Adrenal gland (tissue), 12 donors: ENCODE measurements around the gene KIRREL3. TPM values are rescaled to one million over a fixed set of nuclear protein-coding genes. Genes with fewer than 3 reads are reported as not detected.

ENCODE experiments used
- DNase-seq, 7 donors: peaks; one replicate each; pipeline ENCODE4 v3.0.0-alpha.2; 2019 to 2020
- H3K27ac ChIP-seq, 5 donors: fragments of 200-600 bp; sonication (generic) in 4 of 5; 1 replicate in 3 of 5; 2 replicates in 2 of 5; pipeline versions ENCODE4 v1.5.1 to v1.8.0; 2016 to 2020; ENCODE audit warnings: mild to moderate bottlenecking in 1 of 5
- H3K27me3 ChIP-seq: fragments of 200-600 bp; 2 replicates; pipeline ENCODE4 v1.8.0; 2021
- H3K36me3 ChIP-seq, 2 donors: fragments of 200-600 bp; replicated peaks in 1 of 2; 1 replicate in 1 of 2; 2 replicates in 1 of 2; pipeline versions ENCODE4 v1.5.1 to v1.8.0; 2018 to 2022
- H3K4me1 ChIP-seq, 2 donors: fragments of 200-600 bp; replicated peaks in 1 of 2; 1 replicate in 1 of 2; 2 replicates in 1 of 2; pipeline versions ENCODE4 v1.5.1 to v1.8.0; 2018 to 2021
- H3K4me3 ChIP-seq, 4 donors: fragments of 200-600 bp; sonication (generic) in 3 of 4; one replicate each; pipeline ENCODE4 v1.5.1; 2016 to 2018
- H3K9me3 ChIP-seq, 3 donors: fragments of 200-600 bp; sonication (generic) in 1 of 3; replicated peaks in 1 of 3; 1 replicate in 2 of 3; 2 replicates in 1 of 3; pipeline versions ENCODE4 v1.5.1 to v1.8.0; 2016 to 2021
- POLR2A ChIP-seq, 2 donors: fragments of 450-650 bp; IDR thresholded peaks; one replicate each; pipeline ENCODE4 v1.6.1; 2017; ENCODE audit warnings: antibody characterized with exemption in 2 of 2, mild to moderate bottlenecking in 2 of 2, moderate library complexity in 1 of 2
- WGBS, 4 donors: extraction: QIAGEN DNeasy Blood & Tissue Kit in 2 of 4; methylation state at CpG; one replicate each; pipeline versions ENCODE4 v1.1.5 to v1.1.7; 2013 to 2017; 5-methylcytosine and 5-hydroxymethylcytosine counted together
- intact Hi-C, 2 donors: fragments of 100-400 bp; cut with DNase I; formaldehyde crosslinking; loops; one replicate each; pipeline versions ENCODE4 v1.14.1 to v1.15.0; 2022 to 2023
- polyA plus RNA-seq, 3 donors: library from polyadenylated mRNA; stranded (reverse); fragments of 200-250 nt in 2 of 3; fragments of 350-450 nt in 1 of 3; fragmentation: Illumina TruSeq in 1 of 3; extraction: RNeasy Lipid Tissue Mini Kit (QIAGEN cat#74804) in 1 of 3; gene quantifications; one replicate each; pipeline ENCODE4 v1.2.3, GENCODE V29; 2013 to 2014
- total RNA-seq, 9 donors: library from RNA; depleted of rRNA in 4 of 9; stranded (reverse); fragments of >200 nt in 4 of 9; fragments of 120-200 nt in 1 of 9; fragmentation: NEBNext Ultra II Directional in 1 of 9; extraction: Animal tissue kit (Norgen Biotek cat#: 25700) in 1 of 9; gene quantifications; one replicate each; pipeline versions ENCODE4 v1.1.0 to v1.2.4, GENCODE V29; 2013 to 2023
- TF ChIP-seq, protein P1 (sequence below), 6 experiments: fragments of 450-650 bp in 4 of 6; fragments of 200-600 bp in 2 of 6; sonication (generic) in 1 of 6; IDR thresholded peaks; 1 replicate in 5 of 6; 2 replicates in 1 of 6; pipeline versions ENCODE4 v1.5.1 to v1.8.0; 2016 to 2021; ENCODE audit warnings: antibody characterized with exemption in 6 of 6, mild to moderate bottlenecking in 2 of 6, moderate library complexity in 1 of 6
- donor health status: healthy with polysubstance abuse.
- donor health status: Bipolar disorder and iron deficiency.
- donor health status: DM: yes; HTN: yes; CAD: no.
- donor health status: DM: no; HTN: no; CAD: no.
- donor health status: DM: no; HTN: no; CAD: no.
- donor health status: DM: yes; HTN: yes; CAD: no.

The KIRREL3 gene
- total and polyA plus RNA-seq, 12 donors: 0.07 to 4.1 (median 0.64) TPM; not detected in 1

DNA sequence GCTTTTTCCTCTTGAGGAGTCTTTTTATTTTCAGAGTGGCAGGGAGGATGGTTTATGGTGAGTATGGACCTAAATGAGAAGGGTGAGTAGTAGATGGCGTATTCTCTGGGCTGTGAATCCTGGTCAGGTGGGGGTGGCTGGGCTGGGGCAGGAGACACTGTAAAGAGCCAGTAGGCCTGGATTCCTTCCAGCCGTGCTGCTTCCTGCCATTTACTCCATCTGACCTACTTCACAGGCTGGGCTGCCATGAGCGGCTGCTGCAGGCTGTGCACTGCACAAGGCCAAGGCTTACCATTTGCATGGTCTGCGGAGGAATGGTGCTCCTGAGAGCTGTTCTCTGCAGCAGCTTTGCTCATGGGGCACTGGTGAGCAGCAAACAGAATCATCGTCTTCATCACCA, 297.6 kb downstream of the KIRREL3 start:
- DNase-seq: peak; percentile 25 to 91 (median 53)

GRCh38 chr11:126702165-126702720, 298.3 kb downstream of the KIRREL3 start:
- no peaks in the 10 kb centered on the region for H3K9me3 ChIP-seq
- no peak overlapping the region for H3K4me3 ChIP-seq
- no peaks in the 10 kb centered on the region for H3K27me3 ChIP-seq
- peak overlapping the region in 1 of 5 donors; percentile 21 for H3K27ac ChIP-seq
- intact Hi-C loops: no loop called here
- peak in 1 of 7 donors; percentile 60 for DNase-seq
- H3K36me3 ChIP-seq: no peaks in the 10 kb centered on the region
- no peaks in the 10 kb centered on the region for H3K4me1 ChIP-seq
- TF ChIP-seq, protein P1, sequence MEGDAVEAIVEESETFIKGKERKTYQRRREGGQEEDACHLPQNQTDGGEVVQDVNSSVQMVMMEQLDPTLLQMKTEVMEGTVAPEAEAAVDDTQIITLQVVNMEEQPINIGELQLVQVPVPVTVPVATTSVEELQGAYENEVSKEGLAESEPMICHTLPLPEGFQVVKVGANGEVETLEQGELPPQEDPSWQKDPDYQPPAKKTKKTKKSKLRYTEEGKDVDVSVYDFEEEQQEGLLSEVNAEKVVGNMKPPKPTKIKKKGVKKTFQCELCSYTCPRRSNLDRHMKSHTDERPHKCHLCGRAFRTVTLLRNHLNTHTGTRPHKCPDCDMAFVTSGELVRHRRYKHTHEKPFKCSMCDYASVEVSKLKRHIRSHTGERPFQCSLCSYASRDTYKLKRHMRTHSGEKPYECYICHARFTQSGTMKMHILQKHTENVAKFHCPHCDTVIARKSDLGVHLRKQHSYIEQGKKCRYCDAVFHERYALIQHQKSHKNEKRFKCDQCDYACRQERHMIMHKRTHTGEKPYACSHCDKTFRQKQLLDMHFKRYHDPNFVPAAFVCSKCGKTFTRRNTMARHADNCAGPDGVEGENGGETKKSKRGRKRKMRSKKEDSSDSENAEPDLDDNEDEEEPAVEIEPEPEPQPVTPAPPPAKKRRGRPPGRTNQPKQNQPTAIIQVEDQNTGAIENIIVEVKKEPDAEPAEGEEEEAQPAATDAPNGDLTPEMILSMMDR (IDR thresholded peaks at IDR 0.05): no peak
- TF ChIP-seq POLR2A (IDR thresholded peaks at IDR 0.05): no peak
- WGBS, 4 donors: 84 to 91% (median 90%) methylated on average over 6 to 7 of the region's 7 CpGs

More for the DNA sequence above, 297.6 kb downstream of the KIRREL3 start:
- Histone ChIP-seq H3K27ac (no peak overlapping the region), H3K27me3 (no peaks in the 10 kb centered on the region), H3K9me3 (no peaks in the 10 kb centered on the region), H3K4me1 (no peaks in the 10 kb centered on the region), H3K4me3 (no peak overlapping the region), H3K36me3 (no peaks in the 10 kb centered on the region)
- no peak for TF ChIP-seq POLR2A (IDR thresholded peaks at IDR 0.05)
- intact Hi-C loops: no loop called here
- 44 to 61% (median 60%) methylated on average over 4 to 5 of the region's 5 CpGs for WGBS, 4 donors

- H3K27me3 ChIP-seq: no peaks in the 10 kb centered on the region
- no peaks in the 10 kb centered on the region for H3K9me3 ChIP-seq
- no peak for TF ChIP-seq POLR2A (IDR thresholded peaks at IDR 0.05)
- TF ChIP-seq, protein P1 (IDR thresholded peaks at IDR 0.05): no peak
- no peak overlapping the region for H3K27ac ChIP-seq
- intact Hi-C loops: no loop called here
- 94 to 100% (median 95%) methylated on average over 2 of the region's 2 CpGs for WGBS, 4 donors
- H3K4me1 ChIP-seq: no peaks in the 10 kb centered on the region
- no peaks in the 10 kb centered on the region for H3K36me3 ChIP-seq
- H3K4me3 ChIP-seq: no peak overlapping the region
- no peak for DNase-seq
Measured at GRCh38 chr11:126701520-126701897, 299.1 kb downstream of the KIRREL3 start.

GRCh38 chr11:126700768-126701519, 299.6 kb downstream of the KIRREL3 start:
- no peak for DNase-seq
- no peak overlapping the region for H3K4me3 ChIP-seq
- no peak for TF ChIP-seq POLR2A (IDR thresholded peaks at IDR 0.05)
- TF ChIP-seq, protein P1 (IDR thresholded peaks at IDR 0.05): no peak
- intact Hi-C loops: no loop called here
- no peaks in the 10 kb centered on the region for H3K36me3 ChIP-seq
- no peak overlapping the region for H3K27ac ChIP-seq
- H3K9me3 ChIP-seq: no peaks in the 10 kb centered on the region
- WGBS, 4 donors: 80 to 91% (median 85%) methylated on average over 8 to 9 of the region's 9 CpGs
- H3K4me1 ChIP-seq: no peaks in the 10 kb centered on the region
- no peaks in the 10 kb centered on the region for H3K27me3 ChIP-seq
